H9 (cell line): ENCODE measurements around the gene CHID1. TPM values are rescaled to one million over a fixed set of nuclear protein-coding genes. Genes with fewer than 3 reads are reported as not detected.

ENCODE experiments used
- DNase-seq: peaks from one replicate; pipeline ENCODE4 v3.0.0-alpha.2; 2017
- H2AFZ ChIP-seq: one replicate; pipeline ENCODE4 v1.6.1; 2013; ENCODE audit warnings: mild to moderate bottlenecking, low read length, control low read depth, moderate library complexity
- H2AK5ac ChIP-seq: 2 replicates; pipeline ENCODE4 v1.6.1; 2013; ENCODE audit warnings: low read length, control low read depth, mixed read lengths; ENCODE audit not compliant: insufficient read length
- H2BK120ac ChIP-seq: one replicate; pipeline ENCODE4 v1.6.1; 2013; ENCODE audit warnings: low read depth, mild to moderate bottlenecking, low read length, control low read depth, inconsistent platforms; ENCODE audit not compliant: poor library complexity, severe bottlenecking
- H2BK12ac ChIP-seq: 2 replicates; pipeline ENCODE4 v1.6.1; 2013; ENCODE audit warnings: low read length, control low read depth, mixed read lengths, low read depth; ENCODE audit not compliant: insufficient read length
- H2BK15ac ChIP-seq: 2 replicates; pipeline ENCODE4 v1.6.1; 2013; ENCODE audit warnings: low read depth, low read length, control low read depth
- H2BK20ac ChIP-seq: one replicate; pipeline ENCODE4 v1.6.1; 2013; ENCODE audit warnings: low read depth, mild to moderate bottlenecking, low read length, control low read depth, inconsistent platforms; ENCODE audit not compliant: poor library complexity, severe bottlenecking
- H2BK5ac ChIP-seq: 2 replicates; pipeline ENCODE4 v1.6.1; 2013; ENCODE audit warnings: low read length, control low read depth, mixed read lengths; ENCODE audit not compliant: insufficient read length
- H3K14ac ChIP-seq: 2 replicates; pipeline ENCODE4 v1.6.1; 2013; ENCODE audit warnings: low read length, control low read depth; ENCODE audit not compliant: insufficient read depth
- H3K18ac ChIP-seq: 2 replicates; pipeline ENCODE4 v1.6.1; 2013; ENCODE audit warnings: low read depth, mild to moderate bottlenecking, mixed read lengths, low read length, control low read depth; ENCODE audit not compliant: insufficient read length
- H3K23ac ChIP-seq: 2 replicates; pipeline ENCODE4 v1.6.1; 2013; ENCODE audit warnings: low read length, control low read depth, mixed read lengths, low read depth; ENCODE audit not compliant: insufficient read length
- H3K23me2 ChIP-seq: 2 replicates; pipeline ENCODE4 v1.6.1; 2013; ENCODE audit warnings: low read depth, mild to moderate bottlenecking, mixed read lengths, low read length, control low read depth; ENCODE audit not compliant: insufficient read length, poor library complexity, severe bottlenecking
- H3K27ac ChIP-seq: 2 replicates; pipeline ENCODE4 v1.5.1; 2013; ENCODE audit warnings: low read length, control low read depth, mixed read lengths, low read depth; ENCODE audit not compliant: insufficient read length
- H3K27me3 ChIP-seq: 2 replicates; pipeline ENCODE4 v1.6.1; 2013; ENCODE audit warnings: low read length, control low read depth, inconsistent platforms; ENCODE audit not compliant: insufficient read depth
- H3K4ac ChIP-seq: 2 replicates; pipeline ENCODE4 v1.6.1; 2013; ENCODE audit warnings: low read depth, mild to moderate bottlenecking, control low read depth, inconsistent platforms, low read length, moderate library complexity
- H3K4me1 ChIP-seq: 2 replicates; pipeline ENCODE4 v1.6.1; 2013; ENCODE audit warnings: low read length, control low read depth, inconsistent platforms; ENCODE audit not compliant: insufficient read depth
- H3K4me2 ChIP-seq: 2 replicates; pipeline ENCODE4 v1.6.1; 2013; ENCODE audit warnings: low read length, control low read depth, mixed read lengths; ENCODE audit not compliant: insufficient read length, insufficient read depth
- H3K56ac ChIP-seq: 2 replicates; pipeline ENCODE4 v1.6.1; 2013; ENCODE audit warnings: low read depth, mild to moderate bottlenecking, mixed read lengths, low read length, control low read depth; ENCODE audit not compliant: insufficient read length
- H3K79me1 ChIP-seq: 2 replicates; pipeline ENCODE4 v1.6.1; 2013; ENCODE audit warnings: low read depth, mild to moderate bottlenecking, moderate library complexity, low read length, control low read depth, inconsistent platforms; ENCODE audit not compliant: insufficient read depth, poor library complexity, severe bottlenecking
- H3K79me2 ChIP-seq: 2 replicates; pipeline ENCODE4 v1.6.1; 2013; ENCODE audit warnings: low read length, control low read depth, inconsistent platforms; ENCODE audit not compliant: insufficient read depth
- H3K9ac ChIP-seq: 2 replicates; pipeline ENCODE4 v1.6.1; 2013; ENCODE audit warnings: low read length, control low read depth, mixed read lengths; ENCODE audit not compliant: insufficient read length; ENCODE audit errors: extremely low read depth
- H3K9me3 ChIP-seq: one replicate; pipeline ENCODE4 v1.6.1; 2013; ENCODE audit warnings: low read depth, low read length, inconsistent platforms; ENCODE audit not compliant: control insufficient read depth
- H3T11ph ChIP-seq: one replicate; pipeline ENCODE4 v1.6.1; 2013; ENCODE audit warnings: mild to moderate bottlenecking, low read length, control low read depth, inconsistent platforms
- H4K20me1 ChIP-seq: one replicate; pipeline ENCODE4 v1.6.1; 2013; ENCODE audit not compliant: control insufficient read depth, insufficient read length, insufficient read depth
- H4K5ac ChIP-seq: 2 replicates; pipeline ENCODE4 v1.6.1; 2013; ENCODE audit warnings: low read depth, mild to moderate bottlenecking, mixed read lengths, low read length, control low read depth; ENCODE audit not compliant: insufficient read length
- H4K8ac ChIP-seq: replicated peaks from 2 replicates; pipeline ENCODE4 v1.6.1; 2013; ENCODE audit warnings: low read length, control low read depth, mixed read lengths, low read depth; ENCODE audit not compliant: insufficient read length
- H4K91ac ChIP-seq: 2 replicates; pipeline ENCODE4 v1.6.1; 2013; ENCODE audit warnings: low read depth, mild to moderate bottlenecking, moderate library complexity, mixed read lengths, low read length, control low read depth; ENCODE audit not compliant: insufficient read length
- H3K27ac Mint-ChIP-seq, 3 experiments: 2 replicates in 2 of 3; 3 replicates in 1 of 3; pipeline ENCODE4 v1.8.0; 2020 to 2021; ENCODE audit warnings: mixed read lengths in 3 of 3, mild to moderate bottlenecking in 1 of 3, moderate library complexity in 1 of 3
- H3K27me3 Mint-ChIP-seq: 2 replicates; pipeline ENCODE4 v1.8.0; 2021; ENCODE audit warnings: low read depth, mild to moderate bottlenecking, moderate library complexity, mixed read lengths
- H3K36me3 Mint-ChIP-seq, 3 experiments: 2 replicates in 2 of 3; 3 replicates in 1 of 3; pipeline ENCODE4 v1.8.0; 2020 to 2021; ENCODE audit warnings: low read depth in 3 of 3, mixed read lengths in 3 of 3; ENCODE audit not compliant: insufficient read depth in 1 of 3
- H3K4me1 Mint-ChIP-seq, 2 experiments: 2 replicates each; pipeline ENCODE4 v1.8.0; 2020; ENCODE audit warnings: mixed read lengths in 2 of 2
- H3K4me3 Mint-ChIP-seq, 2 experiments: 2 replicates in 1 of 2; 3 replicates in 1 of 2; pipeline ENCODE4 v1.8.0; 2020 to 2021; ENCODE audit warnings: mild to moderate bottlenecking in 2 of 2, mixed read lengths in 2 of 2, moderate library complexity in 1 of 2
- H3K9me3 Mint-ChIP-seq, 2 experiments: 2 replicates in 1 of 2; 3 replicates in 1 of 2; pipeline ENCODE4 v1.8.0; 2020; ENCODE audit warnings: mild to moderate bottlenecking in 2 of 2, mixed read lengths in 2 of 2, moderate library complexity in 1 of 2
- CTCF ChIP-seq: fragments of 200-600 bp; sonication (generic); conservative IDR thresholded peaks from 3 replicates; pipeline ENCODE4 v1.8.0; 2021; ENCODE audit warnings: antibody characterized with exemption, mild to moderate bottlenecking
- WGBS: extraction: QIAGEN DNeasy Blood & Tissue Kit; methylation state at CpG from one replicate; pipeline ENCODE4 v1.1.7; 2013; ENCODE audit warnings: missing lambda C conversion rate, low lambda C conversion rate, mixed read lengths; ENCODE audit not compliant: insufficient read length; ENCODE audit errors: extremely low coverage; 5-methylcytosine and 5-hydroxymethylcytosine counted together
- total RNA-seq: library from RNA; stranded (reverse); gene quantifications from 2 replicates; pipeline ENCODE4 v1.2.1, GENCODE V29; 2021

The CHID1 gene
- total RNA-seq, 1 experiment from 2014 or later, result 89.4 TPM

- no peaks in the 10 kb centered on the region; a peak in 2 of 7 replicates for H3K36me3 Mint-ChIP-seq
- no peak overlapping the region for H3K27ac Mint-ChIP-seq
- no CpG with 5 or more reads among the region's 3 CpGs for WGBS
These were observed 25.6 kb upstream of the CHID1 start for GRCh38 chr11:936199-936598.

More at GRCh38 chr11:936199-936598, 25.6 kb upstream of the CHID1 start:
- peaks cover 5% of the 10 kb centered on the region for H3K23me2 ChIP-seq
- H3K14ac ChIP-seq, result no peak overlapping the region
- H2BK12ac ChIP-seq, result no peak overlapping the region
- H3K27me3 Mint-ChIP-seq, result peaks cover 6% of the 10 kb centered on the region
- H2AFZ ChIP-seq, result no peak overlapping the region
- H3K4me1 ChIP-seq, result peaks cover 12% of the 10 kb centered on the region; the same call in 1 of the 2 replicates
- no peak overlapping the region for H3K4me3 Mint-ChIP-seq
- no peaks in the 10 kb centered on the region for H3K27me3 ChIP-seq
- no peak overlapping the region for H3K18ac ChIP-seq
- no peaks in the 10 kb centered on the region for H4K20me1 ChIP-seq
- no peak overlapping the region for H2AK5ac ChIP-seq
- H3K27ac ChIP-seq, result no peak overlapping the region
- no peak overlapping the region for H3K56ac ChIP-seq
- H3K79me1 ChIP-seq, result peaks cover 10% of the 10 kb centered on the region
- H3K23ac ChIP-seq, result no peak overlapping the region
- H3K4me1 Mint-ChIP-seq, result peaks cover 58 to 69% of the 10 kb centered on the region in 2 experiments
- H3K79me2 ChIP-seq, result peaks cover 18% of the 10 kb centered on the region; the same call in 1 of the 2 replicates
- no peak overlapping the region for H4K8ac ChIP-seq
- H3K9me3 ChIP-seq, result no peaks in the 10 kb centered on the region
- no peak overlapping the region for H4K5ac ChIP-seq
- H4K91ac ChIP-seq, result no peak overlapping the region
- no peak overlapping the region for H3K4me2 ChIP-seq
- H3K4ac ChIP-seq, result no peak overlapping the region
- H3T11ph ChIP-seq, result no peak overlapping the region
- H2BK120ac ChIP-seq, result no peak overlapping the region
- H2BK20ac ChIP-seq, result no peak overlapping the region
- no peaks in the 10 kb centered on the region; a peak in 1 of 5 replicates for H3K9me3 Mint-ChIP-seq
- no peak overlapping the region for H2BK5ac ChIP-seq
- DNase-seq, result no peak
- H3K9ac ChIP-seq, result no peak overlapping the region
- H2BK15ac ChIP-seq, result no peak overlapping the region
- no peak for TF ChIP-seq CTCF
